ENCODE results near the gene NR2E1.

NR2E1 gene

DNA sequence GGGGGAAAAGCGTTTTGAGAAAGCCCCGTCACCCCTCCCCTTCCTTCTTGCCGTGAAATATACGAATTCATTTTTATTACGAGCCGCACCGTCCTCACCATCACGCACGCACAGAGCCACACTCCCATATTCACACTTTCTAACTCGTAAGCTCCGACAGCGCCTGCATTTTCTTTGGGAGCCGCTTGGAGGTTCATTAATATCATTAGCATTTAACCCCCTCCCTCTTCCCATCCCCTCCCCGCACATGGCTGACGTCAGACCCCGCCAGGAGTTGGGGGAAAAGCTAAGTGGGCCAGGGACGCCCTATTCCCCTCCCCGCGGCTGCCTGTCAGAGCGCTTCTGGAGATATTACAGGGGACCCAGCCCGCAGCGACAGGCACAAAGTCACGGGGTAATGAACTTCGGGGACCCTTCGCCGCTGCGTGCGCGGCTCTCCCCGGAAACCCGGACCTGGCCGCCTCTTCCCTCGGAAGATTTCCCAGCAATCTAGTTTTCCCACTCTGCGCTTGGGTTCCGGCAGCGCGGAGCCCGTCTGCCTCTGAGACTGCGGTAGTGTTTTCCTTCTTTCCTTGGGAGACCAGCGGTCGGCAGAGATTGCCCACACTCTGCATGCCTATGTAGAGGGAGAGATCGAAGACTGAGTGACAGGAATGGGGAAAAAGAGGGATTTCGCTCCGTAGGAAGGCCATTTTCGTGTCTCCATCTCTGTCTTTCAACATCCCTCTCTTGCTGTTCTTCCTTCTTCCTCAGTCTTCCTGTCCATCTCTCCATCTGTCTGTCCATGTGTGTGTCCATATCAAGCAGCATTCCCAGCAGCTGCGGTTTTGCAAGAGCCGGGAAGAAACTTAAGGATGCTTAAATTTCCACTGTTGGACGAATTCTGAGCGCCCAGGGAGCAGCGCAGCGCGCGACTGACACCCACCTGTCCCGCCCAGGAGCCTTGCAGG lies at the start of gene NR2E1:
NR2E1 (plus strand) TSS at position 309 of the 950 bp plus-strand sequence. CDS start 744 bp downstream, outside the sequence.
- DNase-seq (ENCODE audit: low read depth in 1 of 2, low spot score in 1 of 2), result no peak

DNA sequence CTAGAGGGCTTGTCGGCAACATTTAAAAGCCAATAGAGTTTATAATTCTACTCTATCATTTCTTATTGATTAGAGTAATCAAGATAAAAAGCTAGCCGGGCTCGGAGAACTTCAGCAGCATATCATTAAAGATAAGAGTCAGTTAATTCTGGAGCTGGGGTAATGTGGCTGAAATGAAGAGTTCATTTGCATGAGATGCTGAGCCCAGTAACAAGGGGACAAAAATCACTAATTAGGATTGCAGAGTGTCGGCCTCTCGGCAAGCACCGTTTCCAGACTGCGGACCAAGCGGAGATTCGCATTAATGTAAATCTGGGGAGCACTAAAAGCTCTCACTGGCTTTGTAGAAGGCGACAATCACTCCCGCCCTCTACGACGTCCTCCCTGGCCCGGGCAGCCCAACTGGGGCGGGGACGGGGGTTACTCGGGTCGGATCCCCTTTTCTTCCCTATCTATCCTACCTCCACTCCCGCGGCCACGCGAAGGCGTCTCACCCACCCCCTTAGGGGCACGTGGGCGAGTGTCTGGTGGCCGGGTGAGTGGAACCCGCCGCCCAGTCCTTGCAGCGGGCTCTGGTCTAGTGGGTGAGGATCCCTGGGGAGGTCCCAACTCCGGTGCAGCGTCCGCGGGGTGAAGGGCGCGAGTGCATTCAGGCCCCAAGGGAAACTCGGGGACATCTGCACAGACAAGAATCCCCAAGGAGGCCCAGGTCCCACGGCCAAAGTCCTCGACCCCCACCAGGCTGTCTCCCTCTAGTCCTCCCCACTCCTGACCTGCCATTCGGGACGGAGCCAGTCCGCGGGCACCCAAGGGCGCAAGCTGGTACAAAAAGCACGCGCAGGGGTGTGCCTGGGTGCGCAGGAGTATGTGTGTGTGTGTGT lies 49.0 kb upstream of the NR2E1 start:
- peak in 1 of 2 donors; percentile 1 for DNase-seq (ENCODE audit: low read depth in 1 of 2, low spot score in 1 of 2)

DNA sequence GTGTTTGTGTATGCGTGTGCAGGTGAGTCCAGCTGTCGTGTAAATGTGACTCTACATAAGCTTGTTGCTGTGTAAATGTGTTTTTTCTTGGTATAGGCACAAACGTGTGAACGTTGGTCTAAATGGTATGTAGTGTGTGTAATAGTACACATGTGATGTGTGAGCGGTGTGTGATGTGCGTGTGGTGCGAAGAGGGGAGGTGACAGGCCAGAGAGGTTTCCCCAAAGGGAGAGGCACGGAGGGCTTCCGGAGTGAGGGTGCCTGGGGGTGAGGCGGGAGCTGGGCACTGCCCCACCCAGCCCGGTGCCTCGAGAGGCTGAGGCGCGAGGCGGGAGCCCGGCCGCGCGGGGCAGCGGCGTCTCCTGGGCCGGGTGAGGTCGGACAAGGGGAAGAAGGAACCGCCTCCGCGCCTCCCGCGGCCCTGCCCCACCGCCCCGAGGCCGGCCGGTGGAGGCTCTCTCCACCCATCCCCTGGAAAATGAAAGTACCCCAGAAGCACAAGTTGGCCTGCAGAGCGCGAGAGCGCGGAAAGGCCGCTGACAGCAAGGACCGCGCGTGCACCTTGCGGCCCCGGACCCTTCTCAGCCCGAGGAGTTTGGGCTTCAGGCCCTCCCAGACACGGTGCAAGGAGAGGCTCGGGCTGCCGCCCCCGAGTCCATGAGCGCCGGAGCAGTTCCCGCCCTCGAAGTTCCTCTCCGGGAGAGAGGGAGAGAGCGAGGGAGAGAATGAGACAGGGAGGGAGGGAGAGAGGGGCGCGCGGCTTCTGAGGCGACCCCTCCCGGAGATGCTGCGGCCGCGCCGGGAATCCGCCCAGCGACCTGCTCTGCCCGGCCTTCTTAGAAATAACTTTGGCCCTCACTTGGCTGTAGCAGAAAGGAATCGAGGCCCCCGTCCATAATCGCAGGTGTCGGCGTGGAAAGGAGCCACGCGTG lies 48.1 kb upstream of the NR2E1 start:
- DNase-seq (ENCODE audit: low read depth in 1 of 2, low spot score in 1 of 2), result peak in 1 of 2 donors; percentile 10

DNA sequence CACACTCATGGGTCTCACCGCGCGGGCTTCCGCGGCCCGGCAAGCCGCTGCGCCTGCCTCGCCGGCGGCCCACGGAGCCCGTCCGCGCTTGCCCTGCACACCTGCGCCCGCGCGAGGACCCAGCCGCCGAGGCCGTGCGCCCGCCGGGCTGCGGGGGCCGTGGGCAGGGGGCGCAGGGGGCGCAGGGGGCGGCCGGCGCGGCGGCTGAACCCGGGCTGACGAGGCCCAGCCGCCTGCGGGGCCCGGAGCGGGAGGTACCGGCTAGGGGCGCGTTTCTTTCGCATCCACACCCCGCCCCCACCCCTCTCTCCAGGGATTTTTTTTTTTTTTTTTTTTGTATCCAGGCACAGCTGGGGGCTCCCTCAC lies 47.5 kb upstream of the NR2E1 start:
- DNase-seq (ENCODE audit: low read depth in 1 of 2, low spot score in 1 of 2), result no peak

DNA sequence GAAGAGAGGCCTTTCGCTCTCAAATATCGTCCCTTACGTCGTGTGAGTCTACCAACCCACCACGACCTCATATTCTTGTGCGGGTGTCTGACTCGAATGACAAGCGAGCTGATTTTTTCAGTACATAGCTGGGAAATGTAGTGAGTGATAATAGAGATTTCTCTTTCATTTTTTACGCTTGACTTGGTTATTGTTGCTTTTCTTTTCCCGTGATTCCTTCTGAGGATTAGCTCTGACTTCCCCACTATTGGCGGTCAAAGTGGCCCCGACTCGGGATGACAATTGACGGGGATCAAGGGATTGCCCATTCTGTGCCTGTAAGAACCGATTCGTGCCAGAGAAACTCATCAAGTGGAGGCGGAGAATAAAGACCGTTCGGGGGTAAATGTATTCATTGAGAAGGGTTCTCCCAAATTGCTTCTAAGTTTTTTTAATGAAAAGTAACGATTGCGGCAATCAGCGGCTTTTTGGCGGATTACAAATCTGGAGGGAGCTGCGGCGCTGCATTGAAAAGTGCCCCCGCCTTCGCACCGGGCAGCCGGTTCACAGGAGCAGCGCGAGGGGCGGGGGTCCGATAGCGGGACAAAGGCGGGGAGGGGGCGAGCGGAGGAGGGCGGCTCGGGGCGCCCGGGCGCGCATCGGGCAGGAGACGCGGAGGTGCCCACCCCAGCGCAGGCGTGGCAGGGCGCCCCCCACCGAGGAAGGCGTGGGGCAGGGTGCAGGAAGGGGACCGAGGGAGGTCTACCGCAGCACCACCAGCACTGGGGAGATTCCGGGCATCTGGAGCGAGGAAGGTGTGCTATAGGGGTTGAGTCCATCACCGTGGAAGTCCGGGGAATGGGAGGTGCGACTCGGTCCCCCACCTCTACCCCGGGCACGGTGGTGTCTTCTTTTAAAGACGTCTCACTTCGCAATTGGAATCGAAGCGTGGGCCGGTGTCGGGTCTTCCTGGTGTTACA lies 46.7 kb upstream of the NR2E1 start:
- DNase-seq (ENCODE audit: low read depth in 1 of 2, low spot score in 1 of 2), result peak in 1 of 2 donors; percentile 1

DNA sequence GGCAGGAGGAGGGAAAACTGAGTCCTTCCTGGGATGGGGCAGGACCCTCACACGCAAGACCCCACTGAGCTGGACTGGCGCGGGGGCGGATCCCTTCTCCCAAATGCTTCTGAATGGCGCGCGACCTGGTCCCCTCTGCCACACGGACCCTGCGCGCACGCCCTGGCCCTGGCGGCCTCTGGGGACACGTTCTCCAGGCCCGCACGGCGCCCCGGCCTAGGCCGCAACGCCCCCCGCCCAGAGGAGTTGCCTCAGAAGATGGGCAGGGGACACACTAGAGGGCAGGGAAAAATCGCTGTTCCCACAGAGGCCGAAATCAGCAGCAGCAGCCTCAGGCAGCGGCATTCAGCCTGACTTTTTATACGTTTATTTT lies 46.1 kb upstream of the NR2E1 start:
- no peak for DNase-seq (ENCODE audit: low read depth in 1 of 2, low spot score in 1 of 2)

DNA sequence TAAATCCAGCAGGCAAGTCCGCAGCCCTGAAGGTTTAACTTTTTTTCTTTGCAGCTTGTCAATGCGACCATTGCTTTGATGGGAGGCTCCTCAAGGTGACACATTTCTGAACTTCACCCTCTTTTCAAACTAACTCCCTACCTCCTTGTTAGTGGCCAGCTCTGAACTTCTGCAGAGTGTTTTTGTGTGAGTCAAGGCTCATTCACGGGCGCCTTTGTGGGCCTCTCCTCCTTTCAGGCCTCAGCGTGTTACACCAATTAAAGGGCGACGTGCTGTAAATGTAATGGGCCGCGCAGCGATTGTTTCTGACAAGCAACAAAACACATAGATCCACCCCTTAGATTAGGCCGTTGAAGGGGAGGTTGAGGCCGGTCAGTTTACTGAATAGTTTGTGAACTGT lies 45.5 kb upstream of the NR2E1 start:
- no peak for DNase-seq (ENCODE audit: low read depth in 1 of 2, low spot score in 1 of 2)

DNA sequence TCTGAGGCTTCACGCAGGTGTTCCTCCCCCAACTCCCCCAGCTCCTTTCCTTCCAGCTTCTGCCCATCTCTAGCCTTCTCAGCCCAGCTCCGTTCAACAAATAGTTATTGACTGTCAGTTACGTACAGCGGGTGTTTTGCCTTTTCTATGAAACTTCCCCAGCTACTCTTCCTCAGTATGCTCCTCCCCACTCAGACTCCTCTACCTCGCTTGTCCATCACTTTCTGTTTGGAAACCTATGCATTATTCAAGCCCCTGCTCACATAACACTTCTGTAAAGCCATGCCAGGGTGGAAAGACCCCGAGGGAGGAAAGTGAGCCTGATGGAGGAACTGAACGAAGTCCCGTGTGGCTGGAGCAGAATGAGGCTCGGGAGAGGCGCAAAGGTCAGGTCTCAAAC lies 44.2 kb upstream of the NR2E1 start:
- no peak for DNase-seq (ENCODE audit: low read depth in 1 of 2, low spot score in 1 of 2)

DNA sequence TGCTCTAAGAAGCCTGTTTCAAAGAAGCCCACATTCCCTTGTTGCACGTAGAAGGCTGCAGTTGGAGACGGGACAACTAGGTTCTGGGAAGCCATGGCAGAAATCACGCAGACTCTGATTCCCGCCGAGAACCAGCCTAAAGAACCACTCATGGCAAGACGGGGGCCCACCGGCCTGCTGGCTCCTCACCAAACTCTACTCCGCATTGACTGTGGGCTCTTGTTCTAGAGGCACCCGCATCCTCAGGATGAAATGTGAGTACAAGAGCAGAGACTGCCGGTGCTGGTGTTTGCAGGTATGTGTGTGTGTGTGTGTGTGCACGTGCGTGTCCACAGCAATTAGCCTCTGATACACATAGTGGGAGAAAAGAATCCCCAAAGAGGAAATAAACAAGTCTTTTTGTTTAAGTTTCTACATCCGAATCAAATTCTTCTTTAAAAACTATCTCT lies 42.3 kb upstream of the NR2E1 start:
- DNase-seq (ENCODE audit: low read depth in 1 of 2, low spot score in 1 of 2), result no peak

DNA sequence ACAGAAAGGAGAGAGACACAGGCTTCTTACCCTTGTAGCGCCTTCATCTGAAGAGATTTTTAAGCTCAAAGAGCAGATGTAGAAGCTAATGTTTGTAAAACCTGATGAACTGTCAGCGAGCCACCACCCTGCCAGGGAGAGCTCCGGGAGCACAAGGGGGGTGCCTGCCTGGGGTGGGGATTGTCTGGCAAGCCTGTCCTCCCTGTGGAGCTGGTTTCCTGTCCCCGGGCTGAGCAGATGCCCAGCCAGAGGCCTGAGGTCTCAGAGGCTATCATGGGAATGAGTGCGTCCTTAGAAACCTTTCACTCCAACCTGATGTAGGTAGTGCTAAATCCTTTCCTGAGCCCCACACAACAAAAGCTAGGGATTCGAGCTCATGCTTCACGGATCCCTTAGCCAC lies 41.9 kb upstream of the NR2E1 start:
- no peak for DNase-seq (ENCODE audit: low read depth in 1 of 2, low spot score in 1 of 2)

DNA sequence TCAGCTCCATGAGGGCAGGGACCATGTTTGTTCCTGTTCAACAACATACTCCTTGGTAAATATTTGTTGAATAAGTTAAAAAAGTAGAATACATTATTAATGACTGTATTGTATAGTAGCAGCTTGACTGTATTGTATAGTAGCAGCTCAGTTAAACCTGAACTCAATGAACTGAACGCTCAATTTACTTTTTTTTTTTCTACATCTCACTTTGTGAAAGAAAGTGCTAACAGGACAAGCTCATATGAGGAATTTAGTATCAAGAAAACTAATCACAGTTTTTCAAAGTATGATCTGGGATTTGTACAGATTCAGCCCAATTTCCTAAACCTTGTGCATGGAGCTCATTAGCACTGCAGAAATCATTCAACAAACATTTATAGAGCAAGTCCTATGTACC lies 38.8 kb upstream of the NR2E1 start:
- no peak for DNase-seq (ENCODE audit: low read depth in 1 of 2, low spot score in 1 of 2)

DNA sequence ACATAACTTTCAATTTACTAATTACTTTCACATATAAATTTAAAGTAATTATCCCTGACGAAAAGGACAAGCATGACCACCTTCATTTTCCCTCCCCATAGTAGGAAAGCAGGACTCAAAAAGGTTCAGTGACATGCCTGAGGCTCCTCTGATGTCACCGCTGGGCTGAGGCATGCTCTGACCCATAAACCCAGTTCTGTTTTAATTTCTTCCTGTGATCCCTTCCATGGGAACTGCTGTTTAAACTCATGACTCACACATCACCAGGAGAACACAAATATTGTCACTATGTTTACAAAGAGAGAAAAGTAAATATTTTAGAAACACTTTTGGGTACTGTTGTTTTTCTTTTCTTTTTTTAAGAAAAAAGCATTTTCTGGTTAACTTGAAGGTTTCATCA lies 38.0 kb upstream of the NR2E1 start:
- DNase-seq (ENCODE audit: low read depth in 1 of 2, low spot score in 1 of 2), result no peak

DNA sequence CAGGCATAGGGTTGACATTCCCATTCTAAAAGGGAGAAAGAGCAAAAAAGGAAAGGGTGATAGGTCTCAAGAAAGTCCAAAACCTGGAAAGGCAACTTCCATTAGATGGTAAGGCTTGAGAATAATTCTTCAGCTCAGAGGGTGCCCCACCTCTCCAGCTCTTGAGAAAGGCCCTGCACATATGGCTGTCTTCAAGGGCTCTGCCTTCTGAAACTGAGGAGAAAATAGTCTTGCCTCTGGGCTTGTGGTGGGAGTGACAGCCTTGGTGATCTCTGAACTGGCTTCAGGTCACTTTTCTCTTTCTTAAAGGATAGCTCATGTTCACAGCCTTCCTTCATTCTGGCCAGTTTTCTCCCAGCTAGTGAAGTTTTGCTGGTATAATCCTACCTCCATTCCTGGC lies 35.6 kb upstream of the NR2E1 start:
- DNase-seq (ENCODE audit: low read depth in 1 of 2, low spot score in 1 of 2), result no peak

DNA sequence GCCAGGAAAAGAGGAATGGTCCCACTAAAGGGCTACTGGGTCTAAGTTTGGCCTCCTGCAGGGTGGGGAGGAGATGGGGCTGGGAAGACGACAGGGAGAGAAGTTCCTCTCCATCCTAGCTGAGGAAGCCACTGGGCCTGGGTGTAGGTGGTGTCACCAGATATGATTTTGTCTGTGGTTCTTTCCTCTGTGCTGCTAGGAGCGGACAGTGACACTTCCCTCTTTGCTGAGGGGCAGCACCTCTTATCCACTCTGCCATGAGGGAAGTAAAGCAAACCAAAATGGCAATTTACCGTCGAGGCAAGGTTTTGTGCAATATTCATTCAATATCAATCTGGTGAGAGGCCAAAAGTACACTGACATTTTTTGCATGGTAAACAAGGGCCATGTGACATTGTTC lies 33.0 kb upstream of the NR2E1 start:
- DNase-seq (ENCODE audit: low read depth in 1 of 2, low spot score in 1 of 2), result no peak

DNA sequence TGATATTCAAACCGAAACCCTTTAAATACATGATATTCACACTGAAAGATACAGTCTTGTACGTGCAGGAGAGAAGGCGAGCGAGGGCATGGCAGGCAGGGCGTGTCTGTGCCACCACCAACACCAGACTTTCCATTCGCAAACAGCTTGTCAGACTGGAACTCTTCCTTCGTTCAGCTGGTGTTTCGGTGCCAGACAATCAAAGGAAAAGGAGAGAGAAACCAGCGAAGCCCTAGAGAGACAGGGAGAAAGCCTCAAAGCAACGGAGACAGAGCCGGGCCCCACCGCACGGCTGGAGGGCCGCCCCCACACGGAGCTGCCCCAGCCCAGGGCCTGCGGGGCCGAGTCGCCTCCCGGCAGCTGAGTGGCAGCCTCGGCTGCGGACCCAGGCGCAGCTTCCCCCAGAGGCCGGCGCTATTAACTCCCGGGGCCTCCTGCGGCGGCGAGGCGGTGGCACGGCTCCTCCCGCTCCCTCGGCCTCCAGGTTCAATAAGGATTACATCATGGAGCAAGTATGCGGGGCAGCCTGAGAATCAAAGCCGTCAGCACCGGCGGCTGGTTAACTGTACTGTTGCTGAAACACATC lies 32.1 kb upstream of the NR2E1 start:
- DNase-seq (ENCODE audit: low read depth in 1 of 2, low spot score in 1 of 2), result no peak

DNA sequence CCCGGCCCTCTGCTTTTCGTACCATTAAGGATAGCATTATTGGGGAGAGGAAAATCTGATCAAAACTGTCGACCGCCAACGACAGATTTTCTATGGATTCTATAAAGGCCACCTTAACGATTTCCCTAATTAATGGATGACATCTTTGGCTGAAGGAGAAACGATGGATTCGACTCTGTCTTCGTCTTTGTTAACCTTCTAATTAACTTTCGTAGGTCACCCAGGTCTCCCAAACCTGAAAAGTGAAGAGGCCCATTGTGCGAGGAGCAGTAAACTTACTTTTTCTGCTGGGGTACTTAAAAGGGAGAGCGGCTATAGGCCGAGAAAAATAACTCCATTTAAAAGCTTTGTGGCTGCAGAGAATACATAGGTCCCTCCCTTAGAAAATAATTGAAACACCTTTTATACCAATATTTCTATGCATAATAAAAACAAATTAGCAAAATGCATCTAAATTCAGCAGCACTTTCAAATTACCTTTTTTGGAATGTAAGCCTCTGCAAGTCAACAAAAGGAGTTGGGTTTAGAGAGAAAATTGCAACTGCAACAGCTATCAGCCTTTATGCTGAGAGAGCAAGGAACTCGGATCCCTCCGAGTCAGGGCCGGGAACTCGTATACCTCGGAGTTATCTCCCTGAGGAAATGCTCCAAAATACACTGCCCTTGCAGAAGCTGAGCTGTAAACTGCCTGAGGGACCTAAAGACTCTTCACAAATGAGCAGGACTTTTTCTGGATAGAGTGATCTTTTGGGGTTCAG lies 31.4 kb upstream of the NR2E1 start:
- no peak for DNase-seq (ENCODE audit: low read depth in 1 of 2, low spot score in 1 of 2)

DNA sequence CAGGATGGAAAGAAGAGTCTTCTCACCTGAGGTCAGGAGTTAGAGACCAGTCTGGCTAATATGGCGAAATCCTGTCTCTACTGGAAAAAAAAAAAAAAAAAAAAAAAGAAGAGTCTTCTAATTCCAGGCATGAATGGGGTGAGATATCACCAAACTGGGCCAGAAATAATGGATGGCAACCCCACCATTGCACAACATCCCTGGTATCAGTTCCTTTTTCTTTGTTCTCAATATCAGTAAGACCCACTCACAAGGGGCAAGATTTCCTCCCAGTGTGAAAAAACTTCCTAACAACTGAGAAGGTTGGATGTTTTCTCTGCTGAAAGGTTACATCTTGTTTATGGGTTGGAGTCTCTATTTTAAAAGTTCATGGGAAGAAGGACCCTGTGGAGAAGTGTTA lies 23.6 kb upstream of the NR2E1 start:
- DNase-seq (ENCODE audit: low read depth in 1 of 2, low spot score in 1 of 2), result no peak

DNA sequence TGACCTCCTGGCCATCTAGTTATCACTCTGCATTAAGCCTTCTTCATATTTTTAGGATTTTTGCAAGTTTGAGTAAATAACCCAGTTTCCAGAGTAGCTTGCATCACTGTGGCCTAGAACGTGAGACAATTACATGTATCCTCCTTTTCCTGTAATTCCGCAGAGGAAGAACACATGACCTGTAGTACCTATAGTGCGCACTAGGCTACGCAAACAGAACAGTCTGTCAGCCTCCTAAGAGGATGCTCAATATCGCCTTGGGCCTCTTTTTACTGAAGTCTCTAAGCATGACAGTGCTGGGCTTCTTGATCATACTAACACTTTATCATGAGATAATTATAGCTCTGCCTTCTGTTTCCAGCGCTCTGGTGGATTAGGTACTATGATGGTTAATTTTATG lies 20.2 kb upstream of the NR2E1 start:
- no peak for DNase-seq (ENCODE audit: low read depth in 1 of 2, low spot score in 1 of 2)

DNA sequence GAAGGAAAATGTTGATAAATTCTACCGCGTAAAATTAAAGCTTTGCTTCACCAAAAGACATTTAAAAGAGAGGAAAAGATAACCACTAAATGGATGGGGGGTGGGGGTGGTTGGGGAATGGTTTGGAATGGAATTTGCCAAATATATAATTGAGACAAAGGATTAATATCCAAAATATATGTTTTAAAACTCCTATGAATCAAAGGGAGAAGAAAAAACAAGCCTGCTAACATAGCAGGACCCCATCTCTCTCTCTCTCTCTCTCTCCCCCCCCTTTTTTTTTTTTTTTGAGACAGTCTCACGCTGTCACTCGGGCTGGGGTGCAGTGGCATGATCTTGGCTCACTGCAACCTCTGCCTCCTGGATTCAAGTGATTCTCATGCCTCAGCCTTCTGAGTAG lies 13.4 kb upstream of the NR2E1 start:
- DNase-seq (ENCODE audit: low read depth in 1 of 2, low spot score in 1 of 2), result no peak

All from activated CD4-positive, alpha-beta T cell treated with anti-CD3 and anti-CD28 coated beads, Interleukin-2, amount 50 U/mL, for 24 hours (primary cell).